Measurements from ENCODE around the gene FAM50B. TPM values are rescaled to one million over a fixed set of nuclear protein-coding genes. Genes with fewer than 3 reads are reported as not detected.

The FAM50B gene
- polyA plus RNA-seq, 1 donor from 2014 or later: 0.79 TPM

GRCh38 chr6:3823671-3824070, 25.5 kb upstream of the FAM50B start:
- Histone ChIP-seq H3K9ac (ENCODE audit: low read length) (no peak overlapping the region), H3K36me3 (ENCODE audit: insufficient read depth, low read length) (no peaks in the 10 kb centered on the region), H4K20me1 (ENCODE audit: insufficient read depth) (no peaks in the 10 kb centered on the region), H3K4me2 (ENCODE audit: low read length) (no peak overlapping the region), H3K27ac (ENCODE audit: low read length) (no peak overlapping the region), H3K79me2 (replicated peaks; ENCODE audit: insufficient read depth, low read length) (no peaks in the 10 kb centered on the region), H3K9me2 (ENCODE audit: insufficient read depth, low read length) (no peaks in the 10 kb centered on the region), H2AFZ (ENCODE audit: low read depth, low read length) (no peak overlapping the region), H3K9me3 (ENCODE audit: low read length) (no peaks in the 10 kb centered on the region), H3F3A (ENCODE audit: insufficient read depth, low read length, poor library complexity, severe bottlenecking) (no peaks in the 10 kb centered on the region), H3K27me3 (ENCODE audit: insufficient read depth, low read depth, low read length) (no peaks in the 10 kb centered on the region), H3K4me3 (ENCODE audit: low read length) (no peak overlapping the region)
- TF ChIP-seq EP300 (conservative IDR thresholded peaks at IDR 0.05; ENCODE audit: poor library complexity, severe bottlenecking): no peak
- TF ChIP-seq POLR2AphosphoS5 (IDR thresholded peaks at IDR 0.05): no peak
- TF ChIP-seq EZH2 (IDR thresholded peaks at IDR 0.05; ENCODE audit: borderline replicate concordance, insufficient read depth, low read length, poor library complexity, severe bottlenecking): no peak

DNA sequence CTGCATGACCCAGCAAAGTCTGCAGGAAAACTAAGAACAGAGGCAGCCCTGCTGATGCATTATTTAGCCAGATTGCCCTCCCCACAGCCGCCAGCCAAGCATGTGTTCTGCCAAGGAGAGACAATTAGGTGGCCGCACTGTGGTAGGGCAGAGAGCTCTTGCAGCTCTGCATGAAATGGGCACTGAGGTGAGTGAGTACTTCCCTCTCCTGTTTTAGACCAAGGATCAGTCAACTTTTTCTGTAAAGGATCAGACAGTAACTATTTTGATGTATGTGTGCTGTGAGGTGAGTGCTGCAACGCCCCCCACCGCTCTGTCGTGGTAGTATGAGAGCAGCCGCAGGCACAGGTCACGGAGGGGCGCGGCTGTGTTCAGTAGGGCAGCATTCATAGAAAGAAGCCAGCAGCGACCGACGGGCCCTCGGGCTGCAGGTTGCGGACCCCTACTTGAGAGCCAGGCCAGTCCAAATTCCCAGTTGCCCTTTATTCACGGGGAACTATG, 23.8 kb upstream of the FAM50B start:
- Histone ChIP-seq H4K20me1 (ENCODE audit: insufficient read depth) (no peaks in the 10 kb centered on the region), H3K79me2 (replicated peaks; ENCODE audit: insufficient read depth, low read length) (no peaks in the 10 kb centered on the region), H3K9me3 (ENCODE audit: low read length) (no peaks in the 10 kb centered on the region), H3K9ac (ENCODE audit: low read length) (no peak overlapping the region), H3K4me2 (ENCODE audit: low read length) (no peak overlapping the region), H3K36me3 (ENCODE audit: insufficient read depth, low read length) (no peaks in the 10 kb centered on the region), H3K27me3 (ENCODE audit: insufficient read depth, low read depth, low read length) (no peaks in the 10 kb centered on the region), H3K27ac (ENCODE audit: low read length) (no peak overlapping the region), H3K4me3 (ENCODE audit: low read length) (no peak overlapping the region), H3F3A (ENCODE audit: insufficient read depth, low read length, poor library complexity, severe bottlenecking) (no peaks in the 10 kb centered on the region), H3K9me2 (ENCODE audit: insufficient read depth, low read length) (no peaks in the 10 kb centered on the region), H2AFZ (ENCODE audit: low read depth, low read length) (no peak overlapping the region)
- no peak for TF ChIP-seq SMC3 (conservative IDR thresholded peaks at IDR 0.05; ENCODE audit: poor library complexity)
- no peak for TF ChIP-seq EP300 (conservative IDR thresholded peaks at IDR 0.05; ENCODE audit: poor library complexity, severe bottlenecking)

- no peaks in the 10 kb centered on the region for H3K9me2 ChIP-seq (ENCODE audit: insufficient read depth, low read length)
- no peaks in the 10 kb centered on the region for H3K27me3 ChIP-seq (ENCODE audit: insufficient read depth, low read depth, low read length)
- H2AFZ ChIP-seq (ENCODE audit: low read depth, low read length): no peak overlapping the region
- H3K9me3 ChIP-seq (ENCODE audit: low read length): no peaks in the 10 kb centered on the region
- H3K4me3 ChIP-seq (ENCODE audit: low read length): no peak overlapping the region
- TF ChIP-seq TAF1 (IDR thresholded peaks at IDR 0.05; ENCODE audit: low read depth): no peak
- TF ChIP-seq POLR2AphosphoS5 (IDR thresholded peaks at IDR 0.05): no peak
- TF ChIP-seq RAD21 (conservative IDR thresholded peaks at IDR 0.05): no peak
- no peak for TF ChIP-seq CTCF (IDR thresholded peaks at IDR 0.05; ENCODE audit: poor library complexity, severe bottlenecking)
- TF ChIP-seq MXI1 (conservative IDR thresholded peaks at IDR 0.05; ENCODE audit: poor library complexity, severe bottlenecking): no peak
- TF ChIP-seq, protein P1, sequence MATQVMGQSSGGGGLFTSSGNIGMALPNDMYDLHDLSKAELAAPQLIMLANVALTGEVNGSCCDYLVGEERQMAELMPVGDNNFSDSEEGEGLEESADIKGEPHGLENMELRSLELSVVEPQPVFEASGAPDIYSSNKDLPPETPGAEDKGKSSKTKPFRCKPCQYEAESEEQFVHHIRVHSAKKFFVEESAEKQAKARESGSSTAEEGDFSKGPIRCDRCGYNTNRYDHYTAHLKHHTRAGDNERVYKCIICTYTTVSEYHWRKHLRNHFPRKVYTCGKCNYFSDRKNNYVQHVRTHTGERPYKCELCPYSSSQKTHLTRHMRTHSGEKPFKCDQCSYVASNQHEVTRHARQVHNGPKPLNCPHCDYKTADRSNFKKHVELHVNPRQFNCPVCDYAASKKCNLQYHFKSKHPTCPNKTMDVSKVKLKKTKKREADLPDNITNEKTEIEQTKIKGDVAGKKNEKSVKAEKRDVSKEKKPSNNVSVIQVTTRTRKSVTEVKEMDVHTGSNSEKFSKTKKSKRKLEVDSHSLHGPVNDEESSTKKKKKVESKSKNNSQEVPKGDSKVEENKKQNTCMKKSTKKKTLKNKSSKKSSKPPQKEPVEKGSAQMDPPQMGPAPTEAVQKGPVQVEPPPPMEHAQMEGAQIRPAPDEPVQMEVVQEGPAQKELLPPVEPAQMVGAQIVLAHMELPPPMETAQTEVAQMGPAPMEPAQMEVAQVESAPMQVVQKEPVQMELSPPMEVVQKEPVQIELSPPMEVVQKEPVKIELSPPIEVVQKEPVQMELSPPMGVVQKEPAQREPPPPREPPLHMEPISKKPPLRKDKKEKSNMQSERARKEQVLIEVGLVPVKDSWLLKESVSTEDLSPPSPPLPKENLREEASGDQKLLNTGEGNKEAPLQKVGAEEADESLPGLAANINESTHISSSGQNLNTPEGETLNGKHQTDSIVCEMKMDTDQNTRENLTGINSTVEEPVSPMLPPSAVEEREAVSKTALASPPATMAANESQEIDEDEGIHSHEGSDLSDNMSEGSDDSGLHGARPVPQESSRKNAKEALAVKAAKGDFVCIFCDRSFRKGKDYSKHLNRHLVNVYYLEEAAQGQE (IDR thresholded peaks at IDR 0.05; ENCODE audit: borderline replicate concordance): no peak
- no peak for TF ChIP-seq EZH2 (IDR thresholded peaks at IDR 0.05; ENCODE audit: borderline replicate concordance, insufficient read depth, low read length, poor library complexity, severe bottlenecking)
- TF ChIP-seq SMC3 (conservative IDR thresholded peaks at IDR 0.05; ENCODE audit: poor library complexity): no peak
- no peak for TF ChIP-seq EP300 (conservative IDR thresholded peaks at IDR 0.05; ENCODE audit: poor library complexity, severe bottlenecking)
- no peaks in the 10 kb centered on the region for H3K36me3 ChIP-seq (ENCODE audit: insufficient read depth, low read length)
- H3K9ac ChIP-seq (ENCODE audit: low read length): no peak overlapping the region
- no peaks in the 10 kb centered on the region for H4K20me1 ChIP-seq (ENCODE audit: insufficient read depth)
- H3K27ac ChIP-seq (ENCODE audit: low read length): no peak overlapping the region
- no peak overlapping the region for H3K4me2 ChIP-seq (ENCODE audit: low read length)
- H3K79me2 ChIP-seq (replicated peaks; ENCODE audit: insufficient read depth, low read length): no peaks in the 10 kb centered on the region
- no peaks in the 10 kb centered on the region for H3F3A ChIP-seq (ENCODE audit: insufficient read depth, low read length, poor library complexity, severe bottlenecking)
Observed at GRCh38 chr6:3825851-3826581, 23.2 kb upstream of the FAM50B start.
